Keratinocyte (primary cell): ENCODE results near the gene CDC14A. TPM values are rescaled to one million over a fixed set of nuclear protein-coding genes. Genes with fewer than 3 reads are reported as not detected.
"Not testable (repeated sequence)": the region's sequence is repeated elsewhere in the genome, so short reads cannot be mapped to it uniquely, and the experiment has no call there.

Experiments
- DNase-seq: peaks from one replicate; pipeline ENCODE4 v3.0.0-alpha.2; 2011; ENCODE audit warnings: low read depth, missing footprints, low spot score
- FAIRE-seq: peaks from 2 replicates; lab custom pipeline; 2011; peaks lifted over from hg19 to GRCh38; lab: Jason Lieb, UNC
- H2AFZ ChIP-seq: 2 replicates; pipeline ENCODE4 v1.6.0; 2012; ENCODE audit warnings: low read length, control low read depth, inconsistent platforms; ENCODE audit not compliant: control insufficient read depth
- H3K27ac ChIP-seq: 2 replicates; pipeline ENCODE4 v1.5.1; 2011; ENCODE audit warnings: low read length; ENCODE audit not compliant: control insufficient read depth, insufficient read depth
- H3K27me3 ChIP-seq: 3 replicates; pipeline ENCODE4 v1.6.0; 2011; ENCODE audit warnings: low read length; ENCODE audit not compliant: control insufficient read depth, insufficient read depth; ENCODE audit errors: extremely low read depth
- H3K36me3 ChIP-seq, 2 experiments: 2 replicates in 1 of 2; 3 replicates in 1 of 2; pipeline ENCODE4 v1.5.1; 2011; ENCODE audit warnings: low read length in 2 of 2, mild to moderate bottlenecking in 1 of 2; ENCODE audit not compliant: control insufficient read depth in 2 of 2, insufficient read depth in 2 of 2; ENCODE audit errors: extremely low read depth in 1 of 2
- H3K4me1 ChIP-seq: 3 replicates; pipeline ENCODE4 v1.5.1; 2011; ENCODE audit warnings: low read length; ENCODE audit not compliant: control insufficient read depth, insufficient read depth; ENCODE audit errors: extremely low read depth
- H3K4me2 ChIP-seq: 3 replicates; pipeline ENCODE4 v1.6.0; 2011; ENCODE audit warnings: low read depth, low read length; ENCODE audit not compliant: control insufficient read depth, insufficient read depth; ENCODE audit errors: extremely low read depth
- H3K4me3 ChIP-seq, 3 experiments: fragments of 200-600 bp in 1 of 3; sonication (generic) in 1 of 3; 2 replicates in 2 of 3; 3 replicates in 1 of 3; pipeline ENCODE4 v1.5.1; 2011 to 2016; ENCODE audit warnings: low read length in 3 of 3, mild to moderate bottlenecking in 3 of 3, control low read depth in 2 of 3, inconsistent platforms in 1 of 3, low read depth in 1 of 3, mixed read lengths in 1 of 3, mixed run types in 1 of 3, moderate library complexity in 1 of 3; ENCODE audit not compliant: control insufficient read depth in 2 of 3, insufficient read depth in 2 of 3; ENCODE audit errors: extremely low read depth in 1 of 3
- H3K79me2 ChIP-seq: 2 replicates; pipeline ENCODE4 v1.6.0; 2012; ENCODE audit warnings: low read length; ENCODE audit not compliant: control insufficient read depth, insufficient read depth
- H3K9ac ChIP-seq: 3 replicates; pipeline ENCODE4 v1.6.0; 2011; ENCODE audit warnings: low read length; ENCODE audit not compliant: control insufficient read depth, insufficient read depth; ENCODE audit errors: extremely low read depth
- H3K9me1 ChIP-seq: 3 replicates; pipeline ENCODE4 v1.6.0; 2011; ENCODE audit warnings: low read length; ENCODE audit not compliant: control insufficient read depth, insufficient read depth; ENCODE audit errors: extremely low read depth
- H3K9me3 ChIP-seq: 2 replicates; pipeline ENCODE4 v1.5.1; 2012; ENCODE audit warnings: low read depth, low read length; ENCODE audit not compliant: control insufficient read depth
- H4K20me1 ChIP-seq: 3 replicates; pipeline ENCODE4 v1.6.0; 2011; ENCODE audit warnings: low read length; ENCODE audit not compliant: control insufficient read depth, insufficient read depth; ENCODE audit errors: extremely low read depth
- CTCF ChIP-seq, 3 experiments: IDR thresholded peaks in 1 of 3; conservative IDR thresholded peaks in 1 of 3; optimal IDR thresholded peaks in 1 of 3; 2 replicates in 2 of 3; 3 replicates in 1 of 3; pipeline versions ENCODE3 to v1.5.1; 2011; ENCODE audit warnings: low read length in 3 of 3, mild to moderate bottlenecking in 3 of 3, moderate library complexity in 2 of 3, control low read depth in 1 of 3, inconsistent platforms in 1 of 3; ENCODE audit not compliant: insufficient read depth in 2 of 3; ENCODE audit errors: extremely low read depth in 1 of 3
- EZH2 ChIP-seq: IDR thresholded peaks from one replicate; pipeline ENCODE4 v1.6.1; 2012; ENCODE audit warnings: inconsistent platforms, mild to moderate bottlenecking, low read length, moderate library complexity
- dilution Hi-C: fragments of 300-500 bp; cut with MboI; formaldehyde crosslinking; loops from one replicate; pipeline ENCODE4 v1.7.0; 2020; ENCODE audit warnings: low sequenced_read_pairs; ENCODE audit not compliant: extremely low pct_ligation_motif_present
- polyA plus RNA-seq, 5 experiments: library from polyadenylated mRNA; depleted of rRNA in 3 of 5; stranded (reverse) in 3 of 5; stranded (forward) in 1 of 5; unstranded in 1 of 5; fragments of >200 nt; gene quantifications; 1 replicate in 1 of 5; 2 replicates in 3 of 5; 3 replicates in 1 of 5; pipeline versions ENCODE4 v1.2.1 to v1.2.3, GENCODE V29; 2011 to 2012; ENCODE audit warnings: missing spikeins in 2 of 5, low read depth in 1 of 5, low replicate concordance in 1 of 5

Gene CDC14A
- polyA plus RNA-seq, 1 donor (not counting 4 experiments of a cell fraction or from before 2014, with no cell fraction given), result 2.2 TPM

- no peaks in the 10 kb centered on the region for H3K4me1 ChIP-seq
- no peaks in the 10 kb centered on the region for H4K20me1 ChIP-seq
- DNase-seq (no peak), FAIRE-seq (no peak)
- no peaks in the 10 kb centered on the region for H3K27me3 ChIP-seq
- no peak overlapping the region for H3K4me3 ChIP-seq
- dilution Hi-C loops, result no loop called here
- TF ChIP-seq EZH2 (no peak), CTCF (optimal IDR thresholded peaks at IDR 0.05 in 1 of 3, IDR thresholded peaks at IDR 0.05 in 1 of 3, conservative IDR thresholded peaks at IDR 0.05 in 1 of 3; ENCODE audit: extremely low read depth in 1 of 3, insufficient read depth in 2 of 3, low read length in 3 of 3) (no peak)
- no peak overlapping the region for H3K4me2 ChIP-seq
- no peak overlapping the region for H3K9ac ChIP-seq
- H2AFZ ChIP-seq, result no peak overlapping the region
- H3K9me1 ChIP-seq, result no peaks in the 10 kb centered on the region
- no peaks in the 10 kb centered on the region for H3K9me3 ChIP-seq
- no peaks in the 10 kb centered on the region for H3K79me2 ChIP-seq
- no peak overlapping the region for H3K27ac ChIP-seq
- no peaks in the 10 kb centered on the region for H3K36me3 ChIP-seq
Observed at GRCh38 chr1:100366209-100366525, 13.9 kb downstream of the CDC14A start.

GRCh38 chr1:100369339-100369738 is 17.0 kb downstream of the CDC14A start:
- H3K9me1 ChIP-seq, H3K9ac ChIP-seq, H3K9me3 ChIP-seq, FAIRE-seq, H3K27ac ChIP-seq, H3K4me2 ChIP-seq, H3K79me2 ChIP-seq, DNase-seq, H4K20me1 ChIP-seq, H2AFZ ChIP-seq, H3K4me1 ChIP-seq, H3K27me3 ChIP-seq, H3K36me3 ChIP-seq, H3K4me3 ChIP-seq, dilution Hi-C loops: not testable (repeated sequence)

- H3K9ac ChIP-seq, H2AFZ ChIP-seq, DNase-seq, H4K20me1 ChIP-seq, FAIRE-seq, H3K4me2 ChIP-seq, H3K79me2 ChIP-seq, H3K4me3 ChIP-seq, H3K27ac ChIP-seq, dilution Hi-C loops, H3K27me3 ChIP-seq, H3K36me3 ChIP-seq, H3K9me1 ChIP-seq, H3K4me1 ChIP-seq, H3K9me3 ChIP-seq: not testable (repeated sequence)
Observed at GRCh38 chr1:100373953-100374352, 21.6 kb downstream of the CDC14A start.

- H3K4me1 ChIP-seq, H3K9ac ChIP-seq, H3K9me1 ChIP-seq, H3K27me3 ChIP-seq, dilution Hi-C loops, H4K20me1 ChIP-seq, H3K79me2 ChIP-seq, DNase-seq, FAIRE-seq, H3K36me3 ChIP-seq, H2AFZ ChIP-seq, H3K9me3 ChIP-seq, H3K27ac ChIP-seq, H3K4me3 ChIP-seq, H3K4me2 ChIP-seq: not testable (repeated sequence)
Observed at GRCh38 chr1:100376890-100377289, 24.6 kb downstream of the CDC14A start.
